DND-41 (cell line): Measurements from ENCODE around the gene GRID1.

Experiments
- CTCF ChIP-seq: IDR thresholded peaks from 2 replicates; pipeline ENCODE4 v1.5.1; 2012; ENCODE audit warnings: borderline replicate concordance, low read length, moderate library complexity, mild to moderate bottlenecking; ENCODE audit not compliant: poor library complexity, severe bottlenecking; ENCODE audit errors: extremely low read depth
- EZH2 ChIP-seq: IDR thresholded peaks from 3 replicates; pipeline ENCODE4 v1.6.1; 2012; ENCODE audit warnings: borderline replicate concordance, low read depth, mild to moderate bottlenecking, moderate library complexity, low read length, inconsistent platforms; ENCODE audit not compliant: severe bottlenecking

- TF ChIP-seq CTCF (no peak), EZH2 (no peak)
Measured at GRCh38 chr10:86343761-86344160, 22.8 kb downstream of the GRID1 start.
